GM12878 (cell line): ENCODE results near the gene PIK3R2. TPM values are rescaled to one million over a fixed set of nuclear protein-coding genes. Genes with fewer than 3 reads are reported as not detected.

Source experiments
- BCLAF1 ChIP-seq: fragments of 450-650 bp; IDR thresholded peaks from 2 replicates; pipeline ENCODE4 v1.6.1; 2017; ENCODE audit warnings: antibody characterized with exemption, mild to moderate bottlenecking, moderate library complexity
- BRCA1 ChIP-seq: IDR thresholded peaks from 2 replicates; pipeline ENCODE4 v1.6.1; 2011; ENCODE audit warnings: low read depth, low read length, improper control_type of control experiment
- EGR1 ChIP-seq, 2 experiments: IDR thresholded peaks; 1 replicate in 1 of 2; 2 replicates in 1 of 2; pipeline ENCODE4 v1.6.1; 2011 to 2012; ENCODE audit warnings: low read depth in 2 of 2, low read length in 2 of 2, borderline replicate concordance in 1 of 2, mild to moderate bottlenecking in 1 of 2, moderate library complexity in 1 of 2
- EP300 ChIP-seq, 2 experiments: fragments of 150-350 bp in 1 of 2; IDR thresholded peaks; 2 replicates each; pipeline ENCODE4 v1.6.1; 2011 to 2012; ENCODE audit warnings: low read depth in 2 of 2, low read length in 2 of 2, borderline replicate concordance in 1 of 2, improper control_type of control experiment in 1 of 2, inconsistent platforms in 1 of 2; ENCODE audit not compliant: control insufficient read depth in 1 of 2
- GABPA ChIP-seq: IDR thresholded peaks from 2 replicates; pipeline ENCODE4 v1.6.1; 2014; ENCODE audit warnings: antibody characterized with exemption, low read depth, mild to moderate bottlenecking, inconsistent platforms
- HDGF ChIP-seq: fragments of 450-650 bp; IDR thresholded peaks from 2 replicates; pipeline ENCODE4 v1.6.1; 2016; ENCODE audit warnings: antibody characterized with exemption
- HSF1 ChIP-seq: fragments of 150-350 bp; IDR thresholded peaks from 2 replicates; pipeline ENCODE4 v1.6.1; 2014; ENCODE audit warnings: mild to moderate bottlenecking, low read depth, low read length
- IRF5 ChIP-seq: fragments of 450-650 bp; IDR thresholded peaks from 2 replicates; pipeline ENCODE4 v1.6.1; 2017; ENCODE audit warnings: borderline replicate concordance
- JUND ChIP-seq: IDR thresholded peaks from 2 replicates; pipeline ENCODE4 v1.6.1; 2012; ENCODE audit warnings: low read depth, mild to moderate bottlenecking, low read length, improper control_type of control experiment, moderate library complexity
- MAX ChIP-seq: IDR thresholded peaks from 2 replicates; pipeline ENCODE4 v1.6.1; 2012; ENCODE audit warnings: low read depth, low read length, improper control_type of control experiment
- RCOR1 ChIP-seq: conservative IDR thresholded peaks from 2 replicates; pipeline ENCODE4 v1.6.1; 2012; ENCODE audit warnings: low read depth, low read length, improper control_type of control experiment
- SMAD5 ChIP-seq: IDR thresholded peaks from 2 replicates; pipeline ENCODE4 v1.6.1; 2016; ENCODE audit warnings: antibody characterized with exemption, low read depth
- SMC3 ChIP-seq: IDR thresholded peaks from 2 replicates; pipeline ENCODE4 v1.6.1; 2011; ENCODE audit warnings: low read length, improper control_type of control experiment, borderline replicate concordance
- SRF ChIP-seq, 2 experiments: IDR thresholded peaks; 2 replicates each; pipeline ENCODE4 v1.6.1; 2011; ENCODE audit warnings: low read depth in 2 of 2, low read length in 2 of 2, mild to moderate bottlenecking in 1 of 2, moderate library complexity in 1 of 2
- USF1 ChIP-seq: IDR thresholded peaks from 2 replicates; pipeline ENCODE4 v1.6.1; 2011; ENCODE audit warnings: borderline replicate concordance, low read depth, mild to moderate bottlenecking, moderate library complexity, mixed read lengths, low read length; ENCODE audit not compliant: insufficient read depth; ENCODE audit errors: extremely low read length
- ZNF384 ChIP-seq: IDR thresholded peaks from 2 replicates; pipeline ENCODE4 v1.6.1; 2012; ENCODE audit warnings: low read depth, mild to moderate bottlenecking, low read length, improper control_type of control experiment, borderline replicate concordance
- polyA plus RNA-seq, 11 experiments: library from polyadenylated mRNA; depleted of rRNA in 4 of 11; unstranded in 6 of 11; stranded (reverse) in 5 of 11; fragments of >200 nt; fragmentation: Nextera tagmentation in 4 of 11; fragmentation: Illumina TruSeq in 1 of 11; extraction: Ambion mirVana in 4 of 11; extraction: Trizol in 1 of 11; gene quantifications; 1 replicate in 1 of 11; 2 replicates in 10 of 11; pipeline versions ENCODE4 v1.2.1 to v1.2.3, GENCODE V29; 2011 to 2016; ENCODE audit warnings: inconsistent platforms in 2 of 11, missing spikeins in 2 of 11, low read depth in 1 of 11
- total RNA-seq, 4 experiments: library from RNA; depleted of rRNA in 3 of 4; stranded (reverse); fragments of >200 nt in 3 of 4; fragmentation: Illumina TruSeq in 1 of 4; extraction: Trizol in 1 of 4; gene quantifications; 2 replicates each; pipeline versions ENCODE4 v1.2.1 to v1.2.3, GENCODE V29; 2013 to 2021
- TF ChIP-seq, protein P1 (sequence below): fragments of 450-650 bp; IDR thresholded peaks from 2 replicates; pipeline ENCODE4 v1.6.1; 2018; ENCODE audit warnings: borderline replicate concordance, mild to moderate bottlenecking; ENCODE audit not compliant: partially characterized antibody
- TF ChIP-seq, protein P2 (sequence below): IDR thresholded peaks from 2 replicates; pipeline ENCODE4 v1.6.1; 2011; ENCODE audit warnings: low read depth, mild to moderate bottlenecking, low read length, moderate library complexity, borderline replicate concordance; ENCODE audit errors: extremely low read depth

PIK3R2 gene
- total and polyA plus RNA-seq, 10 of the 15 experiments (the other 5 are each of a cell fraction or from before 2014, with no cell fraction given) = 0.26 to 22.6 (median 2.5) TPM

GRCh38 chr19:18168673-18169381 is 15.9 kb downstream of the PIK3R2 start (continued):
- TF ChIP-seq MAX = no peak; the same call in 1 of the 2 replicates
- TF ChIP-seq GABPA = no peak
- TF ChIP-seq EGR1 (IDR thresholded peaks at IDR 0.05; ENCODE audit: borderline replicate concordance in 1 of 2, low read depth in 2 of 2, low read length in 2 of 2) = no peak
- TF ChIP-seq HSF1 = no peak
- no peak for TF ChIP-seq EP300 (IDR thresholded peaks at IDR 0.05; ENCODE audit: borderline replicate concordance in 1 of 2, control insufficient read depth in 1 of 2, low read depth in 2 of 2, low read length in 2 of 2)
- peak; percentile 13; the same call in 1 of the 2 replicates for TF ChIP-seq HDGF
- TF ChIP-seq ZNF384 = no peak
- no peak for TF ChIP-seq BCLAF1
- TF ChIP-seq SMAD5 = no peak
- no peak for TF ChIP-seq JUND
- no peak for TF ChIP-seq RCOR1
- TF ChIP-seq, protein P1, sequence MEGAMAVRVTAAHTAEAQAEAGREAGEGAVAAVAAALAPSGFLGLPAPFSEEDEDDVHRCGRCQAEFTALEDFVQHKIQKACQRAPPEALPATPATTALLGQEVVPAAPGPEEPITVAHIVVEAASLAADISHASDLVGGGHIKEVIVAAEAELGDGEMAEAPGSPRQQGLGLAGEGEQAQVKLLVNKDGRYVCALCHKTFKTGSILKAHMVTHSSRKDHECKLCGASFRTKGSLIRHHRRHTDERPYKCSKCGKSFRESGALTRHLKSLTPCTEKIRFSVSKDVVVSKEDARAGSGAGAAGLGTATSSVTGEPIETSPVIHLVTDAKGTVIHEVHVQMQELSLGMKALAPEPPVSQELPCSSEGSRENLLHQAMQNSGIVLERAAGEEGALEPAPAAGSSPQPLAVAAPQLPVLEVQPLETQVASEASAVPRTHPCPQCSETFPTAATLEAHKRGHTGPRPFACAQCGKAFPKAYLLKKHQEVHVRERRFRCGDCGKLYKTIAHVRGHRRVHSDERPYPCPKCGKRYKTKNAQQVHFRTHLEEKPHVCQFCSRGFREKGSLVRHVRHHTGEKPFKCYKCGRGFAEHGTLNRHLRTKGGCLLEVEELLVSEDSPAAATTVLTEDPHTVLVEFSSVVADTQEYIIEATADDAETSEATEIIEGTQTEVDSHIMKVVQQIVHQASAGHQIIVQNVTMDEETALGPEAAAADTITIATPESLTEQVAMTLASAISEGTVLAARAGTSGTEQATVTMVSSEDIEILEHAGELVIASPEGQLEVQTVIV = no peak
- TF ChIP-seq, protein P2, sequence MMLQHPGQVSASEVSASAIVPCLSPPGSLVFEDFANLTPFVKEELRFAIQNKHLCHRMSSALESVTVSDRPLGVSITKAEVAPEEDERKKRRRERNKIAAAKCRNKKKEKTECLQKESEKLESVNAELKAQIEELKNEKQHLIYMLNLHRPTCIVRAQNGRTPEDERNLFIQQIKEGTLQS = no peak
- no peak for TF ChIP-seq SMC3
- TF ChIP-seq SRF (IDR thresholded peaks at IDR 0.05; ENCODE audit: low read depth in 2 of 2, low read length in 2 of 2) = no peak
- no peak for TF ChIP-seq USF1
- no peak for TF ChIP-seq IRF5
- no peak for TF ChIP-seq BRCA1
